Mucosa of stomach (tissue), 1 donor: Measurements from ENCODE around the gene SIGLEC10.
"Not testable (repeated sequence)": the region's sequence is repeated elsewhere in the genome, so short reads cannot be mapped to it uniquely, and the experiment has no call there.

Source experiments
- H3K27me3 ChIP-seq: one replicate; pipeline ENCODE4 v1.7.0; 2013; ENCODE audit warnings: mild to moderate bottlenecking, low read length; ENCODE audit not compliant: control insufficient read depth, insufficient read depth
- H3K36me3 ChIP-seq: one replicate; pipeline ENCODE4 v1.7.0; 2013; ENCODE audit warnings: low read length; ENCODE audit not compliant: control insufficient read depth, insufficient read depth
- H3K4me1 ChIP-seq: one replicate; pipeline ENCODE4 v1.7.0; 2013; ENCODE audit warnings: mild to moderate bottlenecking, low read length; ENCODE audit not compliant: control insufficient read depth, insufficient read depth
- H3K4me3 ChIP-seq: one replicate; pipeline ENCODE4 v1.7.0; 2013; ENCODE audit warnings: low read length
- H3K9ac ChIP-seq: one replicate; pipeline ENCODE4 v1.7.0; 2013; ENCODE audit warnings: mild to moderate bottlenecking, low read length, moderate library complexity
- H3K9me3 ChIP-seq: one replicate; pipeline ENCODE4 v1.7.0; 2013; ENCODE audit warnings: mild to moderate bottlenecking, low read length, moderate library complexity; ENCODE audit not compliant: control insufficient read depth
- donor health status: Pancreatic carcinoma.

The SIGLEC10 gene

DNA sequence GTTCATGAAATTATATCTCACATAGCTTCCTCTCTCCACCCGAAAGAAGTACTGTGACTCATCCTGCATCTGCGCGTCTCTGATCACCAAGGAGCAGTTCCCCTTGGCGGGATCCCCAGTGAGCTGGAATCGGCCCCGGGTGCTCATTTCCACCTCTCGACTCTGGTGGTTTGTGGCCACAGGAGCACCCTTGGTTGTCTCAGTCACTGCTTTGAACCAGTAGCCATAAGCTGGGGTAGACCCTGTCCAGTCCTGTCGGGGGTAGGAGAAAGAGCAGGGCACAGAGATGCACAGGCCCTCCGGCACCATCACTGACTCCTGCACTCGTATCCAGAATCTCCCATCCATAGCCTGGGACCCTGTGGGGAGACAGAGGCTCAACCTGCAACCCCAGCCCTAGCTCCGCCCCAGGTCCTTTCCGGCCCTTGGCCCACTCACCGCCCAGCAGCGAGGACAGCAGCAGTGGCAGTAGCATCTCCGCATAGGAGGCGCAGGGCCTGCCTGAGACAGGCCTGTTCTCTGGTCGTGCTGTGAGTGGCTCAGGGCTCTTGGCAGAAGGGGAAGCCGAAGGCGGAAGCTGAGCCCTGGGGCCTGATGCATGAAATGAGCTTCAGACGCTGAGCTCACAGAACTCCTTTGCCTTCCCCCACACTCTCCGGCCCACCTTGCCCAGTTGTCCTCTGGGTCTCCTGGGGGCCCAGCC lies at the start of gene SIGLEC10:
Gene SIGLEC10, minus strand, starts transcription at position 536 of the 703 bp plus-strand sequence. Its CDS starts 61 bp downstream, at position 475.
- Histone ChIP-seq H3K9me3 (no peaks in the 10 kb centered on the region), H3K27me3 (peaks cover 2% of the 10 kb centered on the region), H3K4me3 (no peak within 1 kb of the TSS), H3K9ac (no peak within 1 kb of the TSS), H3K36me3 (no peaks in the 10 kb centered on the region), H3K4me1 (no peaks in the 10 kb centered on the region)

DNA sequence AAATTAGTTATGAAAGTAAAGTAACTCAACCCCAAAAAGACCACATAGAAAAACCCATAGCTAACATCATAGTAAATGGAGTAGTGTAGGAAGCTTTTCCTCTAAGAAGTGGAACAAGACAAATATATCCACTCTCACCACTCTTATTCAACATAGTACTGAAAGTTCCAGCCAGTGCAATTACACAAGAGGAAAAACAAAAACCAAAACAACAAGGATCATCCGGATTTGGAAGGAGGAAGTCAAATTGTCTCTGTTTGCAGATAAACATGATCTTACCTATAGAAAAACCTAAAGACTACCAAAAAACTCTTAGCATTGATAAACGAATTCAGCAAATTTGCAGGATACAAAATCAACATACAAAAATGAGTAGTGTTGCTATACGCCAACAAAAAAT lies 49.3 kb upstream of the SIGLEC10 start:
- Histone ChIP-seq H3K4me3 (no peak overlapping the region), H3K9me3 (no peaks in the 10 kb centered on the region), H3K4me1 (no peaks in the 10 kb centered on the region), H3K27me3 (peaks cover 10% of the 10 kb centered on the region), H3K9ac (no peak overlapping the region), H3K36me3 (no peaks in the 10 kb centered on the region)

GRCh38 chr19:51463976-51464581 lies 46.6 kb upstream of the SIGLEC10 start:
- not testable (repeated sequence) for H3K4me3 ChIP-seq, H3K36me3 ChIP-seq, H3K9me3 ChIP-seq, H3K9ac ChIP-seq, H3K4me1 ChIP-seq
- peaks cover 14% of the 10 kb centered on the region for H3K27me3 ChIP-seq

DNA sequence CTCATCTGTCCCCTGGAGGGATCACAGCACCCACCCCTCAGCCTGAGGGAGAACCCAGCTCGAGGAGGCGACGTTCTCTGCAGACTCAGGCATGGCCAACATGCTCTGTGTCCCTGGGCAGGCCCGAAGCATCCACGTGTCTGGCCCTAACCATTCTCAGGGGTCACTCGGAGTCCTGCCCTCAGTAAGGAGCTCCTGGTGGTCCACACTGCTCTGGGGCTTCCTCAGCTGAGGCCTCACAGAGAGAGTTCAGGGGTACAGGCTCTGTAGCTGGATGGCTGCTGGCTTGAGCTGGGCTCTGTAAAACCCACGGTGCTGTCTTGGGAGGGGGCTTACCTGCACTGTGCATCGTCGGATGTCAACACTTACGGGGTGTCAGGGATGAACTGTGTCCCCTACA lies 45.2 kb upstream of the SIGLEC10 start:
- Histone ChIP-seq H3K36me3 (no peaks in the 10 kb centered on the region), H3K9me3 (no peaks in the 10 kb centered on the region), H3K9ac (no peak overlapping the region), H3K27me3 (peaks cover 14% of the 10 kb centered on the region), H3K4me1 (no peaks in the 10 kb centered on the region), H3K4me3 (no peak overlapping the region)

GRCh38 chr19:51462276-51462675 lies 44.8 kb upstream of the SIGLEC10 start:
- H3K36me3 ChIP-seq = no peaks in the 10 kb centered on the region
- H3K27me3 ChIP-seq = peaks cover 14% of the 10 kb centered on the region
- no peaks in the 10 kb centered on the region for H3K9me3 ChIP-seq
- H3K4me3 ChIP-seq = no peak overlapping the region
- H3K9ac ChIP-seq = no peak overlapping the region
- H3K4me1 ChIP-seq = no peaks in the 10 kb centered on the region

GRCh38 chr19:51461723-51462161 lies 44.3 kb upstream of the SIGLEC10 start:
- Histone ChIP-seq H3K36me3 (no peaks in the 10 kb centered on the region), H3K4me3 (no peak overlapping the region), H3K9me3 (no peaks in the 10 kb centered on the region), H3K9ac (no peak overlapping the region), H3K4me1 (no peaks in the 10 kb centered on the region), H3K27me3 (peaks cover 14% of the 10 kb centered on the region)

DNA sequence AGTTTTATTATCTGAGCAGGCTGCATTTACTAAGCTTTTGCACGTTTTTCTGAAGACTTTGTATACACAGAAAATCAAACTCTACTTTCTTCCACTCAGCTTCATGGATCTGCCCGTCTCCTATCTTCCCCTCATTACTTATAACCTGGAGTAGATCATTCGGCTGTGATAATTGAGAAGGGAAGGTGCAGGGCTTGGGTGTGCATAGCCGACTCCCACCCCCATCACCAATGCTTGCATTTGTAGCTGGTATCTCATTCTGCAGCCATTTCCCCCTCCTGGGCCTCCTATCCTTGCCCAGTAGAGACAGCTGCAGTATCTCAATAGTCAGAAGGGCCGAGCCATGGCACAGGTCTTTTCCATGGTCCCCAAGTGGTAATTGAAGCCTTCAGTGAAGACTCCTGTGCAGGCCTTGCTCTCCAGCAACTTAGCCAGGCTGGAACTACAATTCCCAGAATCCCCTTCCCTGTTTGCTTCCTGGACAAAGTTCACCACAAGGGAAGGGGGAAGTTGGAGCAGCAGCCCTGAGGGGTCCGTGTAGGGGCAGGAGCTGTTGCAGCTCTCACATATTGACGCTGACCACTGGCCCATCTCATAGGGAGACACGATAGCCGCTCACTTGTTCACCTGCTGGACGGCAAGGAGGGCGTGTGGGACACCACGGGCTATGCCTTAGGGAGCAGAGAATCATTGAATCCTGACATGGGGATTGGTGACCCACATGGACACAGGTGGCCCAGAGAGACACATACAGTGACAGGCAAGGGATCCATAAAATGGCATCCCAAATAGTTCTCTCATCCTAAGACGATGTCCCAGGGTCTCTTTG lies 42.9 kb upstream of the SIGLEC10 start:
- no peaks in the 10 kb centered on the region for H3K4me1 ChIP-seq
- H3K27me3 ChIP-seq = peaks cover 14% of the 10 kb centered on the region
- no peaks in the 10 kb centered on the region for H3K9me3 ChIP-seq
- H3K9ac ChIP-seq = no peak overlapping the region
- H3K36me3 ChIP-seq = no peaks in the 10 kb centered on the region
- H3K4me3 ChIP-seq = no peak overlapping the region

DNA sequence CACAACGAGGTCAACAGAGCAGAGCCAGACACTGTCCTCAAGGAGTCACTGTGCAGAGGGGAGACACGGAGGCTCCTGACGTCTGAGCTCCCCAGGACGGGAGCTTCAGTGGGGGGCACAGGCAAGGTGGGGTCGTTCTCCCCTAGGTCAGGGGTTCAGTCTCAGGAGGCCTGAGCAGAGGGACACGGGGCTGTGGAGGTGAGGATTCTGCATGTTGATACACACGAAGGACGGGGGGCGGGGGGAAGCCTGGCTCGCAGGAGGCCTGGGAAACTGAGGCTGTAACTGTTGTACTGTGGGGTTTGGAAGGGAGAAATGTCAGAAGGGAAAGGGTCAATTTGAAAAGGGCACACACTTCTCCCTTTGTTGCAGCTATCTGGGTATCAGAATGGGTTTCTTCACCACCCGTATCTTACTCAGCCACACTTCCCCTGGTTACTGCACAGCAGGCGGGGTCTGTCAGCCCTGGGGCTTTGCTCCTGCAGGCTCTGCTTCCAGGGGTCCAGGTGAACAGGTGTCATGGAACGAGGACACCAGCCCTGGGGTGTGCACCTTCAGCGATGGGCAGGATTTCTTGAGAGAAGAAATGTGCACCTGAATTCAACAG lies 41.6 kb upstream of the SIGLEC10 start:
- peaks cover 14% of the 10 kb centered on the region for H3K27me3 ChIP-seq
- no peaks in the 10 kb centered on the region for H3K9me3 ChIP-seq
- no peaks in the 10 kb centered on the region for H3K36me3 ChIP-seq
- H3K9ac ChIP-seq = no peak overlapping the region
- no peak overlapping the region for H3K4me3 ChIP-seq
- H3K4me1 ChIP-seq = no peaks in the 10 kb centered on the region

DNA sequence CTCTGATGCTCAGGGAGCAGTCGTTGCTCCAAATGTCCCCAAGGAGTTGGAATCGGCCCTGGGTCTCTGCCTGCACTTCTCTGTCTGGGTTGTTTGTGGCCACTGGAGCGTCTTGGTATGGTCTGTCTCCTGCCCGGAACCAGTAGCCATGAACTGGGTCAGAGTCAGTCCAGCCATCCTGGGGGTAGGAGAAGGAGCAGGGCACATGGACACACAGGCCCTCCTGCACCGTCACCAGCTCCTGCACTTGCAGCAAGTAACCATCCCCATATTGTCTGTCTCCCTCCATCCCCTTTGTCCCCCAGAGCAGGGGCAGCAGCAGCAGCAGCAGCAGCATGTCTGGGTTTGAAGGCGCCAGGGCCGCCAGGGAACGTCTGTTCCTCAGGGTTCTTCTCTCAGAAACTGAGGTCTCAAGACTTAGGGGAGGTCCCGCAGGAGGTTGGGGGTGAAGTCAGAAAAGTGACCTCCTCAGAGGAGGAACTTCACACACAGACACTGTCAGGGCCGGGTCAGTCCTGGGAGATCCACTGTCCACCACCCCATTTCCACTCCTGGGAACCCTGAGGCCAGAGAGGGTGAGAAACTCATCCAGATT lies 40.7 kb upstream of the SIGLEC10 start, which contains the start of gene SIGLEC8:
Gene SIGLEC8, minus strand, starts transcription at position 404 of the 595 bp plus-strand sequence. Its CDS starts 67 bp downstream, at position 337.
- Histone ChIP-seq H3K36me3 (no peaks in the 10 kb centered on the region), H3K9ac (no peak within 1 kb of the TSS), H3K4me3 (no peak within 1 kb of the TSS), H3K4me1 (no peaks in the 10 kb centered on the region), H3K27me3 (peaks cover 13% of the 10 kb centered on the region), H3K9me3 (no peaks in the 10 kb centered on the region)

DNA sequence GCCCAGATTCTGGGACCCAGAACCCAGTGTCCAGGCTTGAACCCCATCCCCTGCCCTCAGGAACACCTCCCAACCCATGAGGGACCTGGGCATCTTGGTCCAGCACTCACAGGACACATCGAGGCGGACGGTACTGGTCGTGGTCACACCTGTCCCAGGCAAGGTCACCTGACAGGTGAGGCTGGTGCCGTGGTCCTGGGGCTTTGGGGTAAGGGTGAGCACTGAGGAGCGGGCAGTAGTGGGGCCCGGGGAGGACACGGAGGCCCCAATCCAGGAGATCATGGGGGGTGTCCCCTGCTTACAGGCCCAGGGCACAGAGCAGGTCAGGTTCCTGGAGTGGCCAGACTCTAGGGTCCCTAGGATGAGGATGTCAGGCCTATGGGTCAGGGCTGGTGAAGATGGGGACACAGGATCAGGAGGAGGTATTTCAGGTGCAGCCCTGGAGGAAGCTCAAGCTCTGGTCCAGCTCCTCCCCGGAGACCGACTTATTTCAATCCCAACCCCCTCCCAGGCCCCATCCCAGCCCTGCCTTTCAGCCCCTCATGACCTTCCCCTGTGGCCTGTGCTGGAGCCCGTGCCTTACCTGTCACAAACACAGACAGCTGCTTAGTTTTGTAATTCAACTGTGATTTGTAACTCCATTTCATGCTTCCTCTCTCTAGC lies 40.0 kb upstream of the SIGLEC10 start:
- H3K4me1 ChIP-seq = no peaks in the 10 kb centered on the region
- no peak overlapping the region for H3K9ac ChIP-seq
- no peaks in the 10 kb centered on the region for H3K36me3 ChIP-seq
- H3K4me3 ChIP-seq = no peak overlapping the region
- H3K27me3 ChIP-seq = peaks cover 6% of the 10 kb centered on the region
- no peaks in the 10 kb centered on the region for H3K9me3 ChIP-seq

- Histone ChIP-seq H3K9ac (no peak overlapping the region), H3K9me3 (no peaks in the 10 kb centered on the region), H3K4me1 (no peaks in the 10 kb centered on the region), H3K36me3 (no peaks in the 10 kb centered on the region), H3K4me3 (no peak overlapping the region), H3K27me3 (peaks cover 3% of the 10 kb centered on the region)
These were observed 39.3 kb upstream of the SIGLEC10 start for GRCh38 chr19:51456541-51457290.
